Esophagus squamous epithelium (tissue), 4 donors: ENCODE results near the gene VPS54.

ENCODE experiments used
- CTCF ChIP-seq, 6 experiments: fragments of 450-650 bp in 4 of 6; fragments of 200-600 bp in 2 of 6; sonication (generic) in 2 of 6; IDR thresholded peaks; one replicate each; pipeline ENCODE4 v1.5.1; 2016 to 2019; ENCODE audit warnings: antibody characterized with exemption in 6 of 6, mild to moderate bottlenecking in 4 of 6, moderate library complexity in 4 of 6
- POLR2A ChIP-seq, 4 donors: fragments of 450-650 bp; IDR thresholded peaks; one replicate each; pipeline ENCODE4 v1.6.1; 2017; ENCODE audit warnings: antibody characterized with exemption in 4 of 4, mild to moderate bottlenecking in 4 of 4, moderate library complexity in 3 of 4

GRCh38 chr2:63880625-63881024 lies 138.6 kb downstream of the VPS54 start:
- TF ChIP-seq POLR2A (IDR thresholded peaks at IDR 0.05), result no peak
- no peak for TF ChIP-seq CTCF (IDR thresholded peaks at IDR 0.05)
